ENCODE measurements around the gene OSM.

The OSM gene

GRCh38 chr22:30294830-30295229 is 28.2 kb upstream of the OSM start:
- ChIA-PET CTCF (interaction anchor here (1.2 to 22.3 kb wide), 3 partner anchors 7 to 91 kb away, joined by 4 to 307 read pairs (median 268); partner anchors contain the start of genes CASTOR1 and RNF215), POLR2A (no interaction called here)
- DNase-seq (ENCODE audit: extremely low spot score), result no peak
- TF ChIP-seq, protein P1, sequence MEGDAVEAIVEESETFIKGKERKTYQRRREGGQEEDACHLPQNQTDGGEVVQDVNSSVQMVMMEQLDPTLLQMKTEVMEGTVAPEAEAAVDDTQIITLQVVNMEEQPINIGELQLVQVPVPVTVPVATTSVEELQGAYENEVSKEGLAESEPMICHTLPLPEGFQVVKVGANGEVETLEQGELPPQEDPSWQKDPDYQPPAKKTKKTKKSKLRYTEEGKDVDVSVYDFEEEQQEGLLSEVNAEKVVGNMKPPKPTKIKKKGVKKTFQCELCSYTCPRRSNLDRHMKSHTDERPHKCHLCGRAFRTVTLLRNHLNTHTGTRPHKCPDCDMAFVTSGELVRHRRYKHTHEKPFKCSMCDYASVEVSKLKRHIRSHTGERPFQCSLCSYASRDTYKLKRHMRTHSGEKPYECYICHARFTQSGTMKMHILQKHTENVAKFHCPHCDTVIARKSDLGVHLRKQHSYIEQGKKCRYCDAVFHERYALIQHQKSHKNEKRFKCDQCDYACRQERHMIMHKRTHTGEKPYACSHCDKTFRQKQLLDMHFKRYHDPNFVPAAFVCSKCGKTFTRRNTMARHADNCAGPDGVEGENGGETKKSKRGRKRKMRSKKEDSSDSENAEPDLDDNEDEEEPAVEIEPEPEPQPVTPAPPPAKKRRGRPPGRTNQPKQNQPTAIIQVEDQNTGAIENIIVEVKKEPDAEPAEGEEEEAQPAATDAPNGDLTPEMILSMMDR (IDR thresholded peaks at IDR 0.05; ENCODE audit: control extremely low read depth, extremely low read depth, low read depth, missing control alignments), result no peak

- ChIA-PET CTCF (interaction anchor here (1.0 to 8.6 kb wide), 3 partner anchors 15 to 92 kb away, joined by 4 to 307 read pairs (median 4); partner anchors contain the start of gene RNF215), POLR2A (no interaction called here)
- TF ChIP-seq, protein P1 (IDR thresholded peaks at IDR 0.05; ENCODE audit: control extremely low read depth, extremely low read depth, low read depth, missing control alignments), result no peak
- no peak for DNase-seq (ENCODE audit: extremely low spot score)
Measured at GRCh38 chr22:30294066-30294465, 27.4 kb upstream of the OSM start.

- CTCF ChIA-PET, result interaction anchor here (1.0 to 8.6 kb wide), 2 partner anchors 11 to 93 kb away, joined by 3 to 307 read pairs; partner anchors contain the start of gene RNF215
- POLR2A ChIA-PET, result no interaction called here
- TF ChIP-seq, protein P1 (IDR thresholded peaks at IDR 0.05; ENCODE audit: control extremely low read depth, extremely low read depth, low read depth, missing control alignments), result no peak
- DNase-seq (ENCODE audit: extremely low spot score), result no peak
Measured at GRCh38 chr22:30293026-30293425, 26.4 kb upstream of the OSM start.

DNA sequence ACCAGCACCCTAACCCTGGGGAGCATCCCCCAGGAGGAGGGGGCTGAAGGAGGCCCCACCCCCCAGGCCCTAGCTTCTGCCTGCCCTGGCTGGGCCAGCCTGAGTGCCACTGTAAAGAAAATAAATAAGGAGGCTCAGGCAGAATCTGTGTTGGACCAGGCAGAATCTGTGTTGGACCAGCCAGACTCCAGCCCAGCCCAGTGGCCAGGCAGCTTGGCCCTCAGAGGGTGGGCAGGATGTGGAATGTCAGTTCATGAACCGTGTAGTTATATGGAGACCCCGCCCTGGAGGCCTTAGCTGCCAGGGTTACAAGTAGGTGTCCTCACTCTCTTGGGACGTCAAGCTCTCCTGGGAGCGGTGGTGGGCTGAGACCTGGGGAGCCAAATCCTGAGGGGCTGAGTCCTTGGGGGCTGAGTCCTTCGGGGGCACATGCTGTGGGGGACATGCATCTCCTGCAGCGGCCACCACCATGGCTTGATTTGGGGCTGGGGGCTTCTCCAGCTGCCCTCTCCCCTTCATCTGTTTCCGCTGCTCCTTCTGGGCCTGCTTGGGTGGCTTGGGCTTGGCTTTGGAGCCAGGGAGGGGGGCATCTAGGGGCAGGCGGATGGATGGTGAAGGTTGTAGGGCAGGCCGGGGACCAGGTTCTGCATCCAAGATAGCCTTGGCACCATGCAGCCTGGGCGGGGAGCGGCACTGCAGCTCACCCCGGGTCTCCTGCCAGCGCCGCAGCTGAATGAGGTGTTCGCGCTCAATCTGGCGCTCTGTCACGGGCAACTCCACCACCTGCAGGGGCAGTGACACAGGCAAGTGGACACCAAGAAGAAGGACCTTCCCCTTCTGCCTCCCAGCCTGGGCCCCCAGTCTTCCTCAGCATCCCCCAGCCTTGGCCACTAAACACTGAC is 25.7 kb upstream of the OSM start:
- ChIA-PET CTCF (interaction anchor here (1.0 to 10.0 kb wide), 4 partner anchors 11 to 94 kb away, joined by 3 to 307 read pairs (median 162); partner anchors contain the start of genes RNF215 and TBC1D10A), POLR2A (no interaction called here)
- TF ChIP-seq, protein P1 (IDR thresholded peaks at IDR 0.05; ENCODE audit: control extremely low read depth, extremely low read depth, low read depth, missing control alignments), result no peak
- DNase-seq (ENCODE audit: extremely low spot score), result no peak

- DNase-seq (ENCODE audit: extremely low spot score), result no peak
- CTCF ChIA-PET, result interaction anchor here (1.6 to 10.0 kb wide), 6 partner anchors 12 to 95 kb away, joined by 3 to 307 read pairs (median 113); partner anchors contain the start of genes OSM, RNF215 and TBC1D10A
Measured at GRCh38 chr22:30291058-30291892, 24.6 kb upstream of the OSM start.

More at GRCh38 chr22:30291058-30291892, 24.6 kb upstream of the OSM start:
- POLR2A ChIA-PET, result interaction anchor here (2.1 kb wide), 1 partner anchor 36 kb away, joined by 7 read pairs; the partner anchor contains the start of gene TBC1D10A
- TF ChIP-seq, protein P1 (IDR thresholded peaks at IDR 0.05; ENCODE audit: control extremely low read depth, extremely low read depth, low read depth, missing control alignments), result no peak

All from GM10248 (cell line).